Activated CD4-positive, alpha-beta T cell treated with anti-CD3 and anti-CD28 coated beads, Interleukin-2, amount 10 ng/mL, durations not matched to agents 24 days and 14 days (primary cell): ENCODE data around the gene RNU5D-1. TPM values are rescaled to one million over a fixed set of nuclear protein-coding genes. Genes with fewer than 3 reads are reported as not detected.
"Not testable (repeated sequence)": the region's sequence is repeated elsewhere in the genome, so short reads cannot be mapped to it uniquely, and the experiment has no call there.

ENCODE experiments used
- DNase-seq: peaks from one replicate; pipeline ENCODE4 v3.0.0; 2022
- H3K27ac Mint-ChIP-seq: one replicate; pipeline ENCODE4 v1.8.0; 2022; ENCODE audit warnings: mild to moderate bottlenecking, mixed read lengths
- H3K27me3 Mint-ChIP-seq: one replicate; pipeline ENCODE4 v1.8.0; 2022; ENCODE audit warnings: mixed read lengths
- H3K36me3 Mint-ChIP-seq: one replicate; pipeline ENCODE4 v1.8.0; 2022; ENCODE audit warnings: low read depth, mild to moderate bottlenecking, mixed read lengths
- H3K4me1 Mint-ChIP-seq: one replicate; pipeline ENCODE4 v1.8.0; 2021; ENCODE audit warnings: mixed read lengths
- H3K4me3 Mint-ChIP-seq: one replicate; pipeline ENCODE4 v1.8.0; 2022; ENCODE audit warnings: mild to moderate bottlenecking, moderate library complexity, mixed read lengths
- H3K9me3 Mint-ChIP-seq: one replicate; pipeline ENCODE4 v1.8.0; 2021; ENCODE audit warnings: mixed read lengths
- intact Hi-C: fragments of 100-400 bp; cut with micrococcal nuclease; formaldehyde crosslinking; loops from one replicate; pipeline ENCODE4 v1.15.1; 2023
- total RNA-seq: library from RNA; stranded (reverse); gene quantifications from 2 replicates; pipeline ENCODE4 v1.2.3, GENCODE V29; 2022

RNU5D-1 gene
- total RNA-seq, 1 donor from 2014 or later: not detected

DNA sequence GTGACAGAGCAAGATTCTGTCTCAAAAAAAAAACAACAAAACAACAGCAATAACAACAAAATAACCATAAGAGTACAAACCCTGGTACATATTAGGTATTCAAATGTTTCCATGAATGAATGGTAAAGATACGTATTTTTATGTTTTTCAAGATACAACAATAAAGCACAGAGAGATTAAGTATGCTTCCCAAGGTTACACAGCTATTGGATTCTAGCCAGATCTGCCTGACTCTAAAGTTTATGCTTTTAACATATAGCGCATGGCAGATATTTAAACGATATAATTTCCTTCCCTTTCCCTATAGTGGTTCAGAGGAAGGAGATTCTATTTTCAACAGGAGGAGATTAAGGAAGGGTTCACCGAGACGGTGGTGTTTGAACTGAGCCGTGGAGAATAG is 25.5 kb downstream of the RNU5D-1 start:
- H3K4me1 Mint-ChIP-seq: peaks cover 13% of the 10 kb centered on the region
- no peaks in the 10 kb centered on the region for H3K27me3 Mint-ChIP-seq
- H3K36me3 Mint-ChIP-seq: no peaks in the 10 kb centered on the region
- H3K4me3 Mint-ChIP-seq: no peak overlapping the region
- intact Hi-C loops: no loop called here
- no peak for DNase-seq
- H3K9me3 Mint-ChIP-seq: no peaks in the 10 kb centered on the region
- no peak overlapping the region for H3K27ac Mint-ChIP-seq

DNA sequence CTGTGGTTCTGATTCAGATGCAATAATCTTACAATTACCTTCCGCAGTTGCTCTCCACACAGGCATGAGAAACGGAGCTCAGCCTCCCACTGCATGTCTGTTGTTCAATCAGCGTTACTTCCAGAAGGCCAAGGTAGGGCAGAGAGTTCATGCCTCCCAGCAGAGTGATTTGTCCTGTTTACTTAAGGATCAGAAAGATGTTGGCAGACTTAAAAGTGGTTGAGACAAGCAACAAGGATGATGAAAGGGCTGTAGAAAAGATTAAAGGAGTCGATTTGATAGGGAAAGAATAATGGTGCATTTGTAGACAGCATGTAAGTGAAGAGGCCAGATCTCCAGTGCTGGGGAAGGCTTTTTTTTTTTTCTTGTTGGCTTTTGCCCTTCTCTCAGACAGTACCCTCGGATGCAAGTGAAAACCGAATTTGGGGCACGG is 29.8 kb downstream of the RNU5D-1 start:
- H3K9me3 Mint-ChIP-seq: no peaks in the 10 kb centered on the region
- intact Hi-C loops: no loop called here
- H3K4me3 Mint-ChIP-seq: no peak overlapping the region
- H3K27me3 Mint-ChIP-seq: no peaks in the 10 kb centered on the region
- H3K36me3 Mint-ChIP-seq: no peaks in the 10 kb centered on the region
- H3K4me1 Mint-ChIP-seq: peaks cover 10% of the 10 kb centered on the region
- no peak for DNase-seq
- H3K27ac Mint-ChIP-seq: no peak overlapping the region

GRCh38 chr1:44700573-44700972 is 30.4 kb downstream of the RNU5D-1 start:
- Mint-ChIP-seq H3K36me3 (no peaks in the 10 kb centered on the region), H3K4me3 (no peak overlapping the region), H3K9me3 (no peaks in the 10 kb centered on the region), H3K4me1 (peaks cover 10% of the 10 kb centered on the region), H3K27me3 (no peaks in the 10 kb centered on the region), H3K27ac (no peak overlapping the region)
- no peak for DNase-seq
- intact Hi-C loops: no loop called here

DNA sequence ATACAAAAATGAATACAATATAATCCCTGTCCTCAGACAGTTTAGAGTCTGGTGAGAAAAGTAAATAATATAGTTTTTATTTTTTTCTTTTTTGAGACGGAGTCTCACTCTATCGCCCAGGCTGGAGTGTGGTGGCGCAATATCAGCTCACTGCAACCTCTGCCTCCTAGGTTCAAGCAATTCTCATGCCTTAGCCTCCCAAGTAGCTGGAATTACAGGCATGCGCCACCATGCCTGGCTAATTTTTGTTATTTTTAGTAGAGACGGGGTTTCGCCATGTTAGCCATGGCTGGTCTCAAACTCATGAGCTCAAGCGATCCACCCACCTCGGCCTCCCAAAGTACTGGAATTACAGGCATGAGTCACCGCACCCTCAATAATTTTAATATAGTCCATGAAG is 31.6 kb downstream of the RNU5D-1 start:
- DNase-seq, H3K4me3 Mint-ChIP-seq, H3K27me3 Mint-ChIP-seq, H3K4me1 Mint-ChIP-seq, intact Hi-C loops, H3K9me3 Mint-ChIP-seq, H3K36me3 Mint-ChIP-seq, H3K27ac Mint-ChIP-seq: not testable (repeated sequence)

GRCh38 chr1:44698138-44698537 is 32.8 kb downstream of the RNU5D-1 start:
- intact Hi-C loops: no loop called here
- Mint-ChIP-seq H3K9me3 (no peaks in the 10 kb centered on the region), H3K4me1 (peaks cover 15% of the 10 kb centered on the region), H3K36me3 (no peaks in the 10 kb centered on the region), H3K4me3 (no peak overlapping the region), H3K27me3 (no peaks in the 10 kb centered on the region), H3K27ac (no peak overlapping the region)
- no peak for DNase-seq

DNA sequence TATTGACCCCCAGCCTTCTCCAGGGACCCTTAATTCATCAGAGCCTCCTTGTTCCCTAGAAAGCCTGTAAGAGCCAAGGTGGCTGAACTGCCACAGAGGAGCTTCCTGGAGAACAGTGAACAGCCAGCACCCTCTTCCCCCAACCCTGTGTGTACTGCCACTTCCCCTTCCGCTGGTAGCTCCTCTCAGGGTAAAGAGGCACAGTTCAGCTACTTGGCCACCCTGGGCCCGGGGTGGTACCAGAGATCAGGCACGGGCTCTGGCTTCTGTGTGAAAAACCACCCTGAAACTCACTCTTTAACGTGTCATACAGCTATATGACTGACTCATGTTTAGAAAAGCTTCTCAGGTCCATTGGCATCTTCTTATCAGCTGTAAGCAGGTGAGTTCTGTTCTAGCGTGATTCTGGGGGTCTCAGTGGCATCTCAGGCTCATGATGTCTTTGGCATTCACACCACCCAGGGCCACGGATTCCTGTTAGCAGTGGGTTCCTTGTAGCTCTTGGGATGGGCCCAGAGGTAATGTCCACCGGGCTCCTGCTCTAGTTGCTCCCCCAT is 34.1 kb downstream of the RNU5D-1 start:
- peak; percentile 76 for DNase-seq
- peaks cover 16% of the 10 kb centered on the region for H3K4me1 Mint-ChIP-seq
- H3K4me3 Mint-ChIP-seq: peak overlapping the region; percentile 39
- peak overlapping the region; percentile 76 for H3K27ac Mint-ChIP-seq
- H3K27me3 Mint-ChIP-seq: no peaks in the 10 kb centered on the region
- H3K9me3 Mint-ChIP-seq: no peaks in the 10 kb centered on the region
- intact Hi-C loops: no loop called here
- no peaks in the 10 kb centered on the region for H3K36me3 Mint-ChIP-seq

DNA sequence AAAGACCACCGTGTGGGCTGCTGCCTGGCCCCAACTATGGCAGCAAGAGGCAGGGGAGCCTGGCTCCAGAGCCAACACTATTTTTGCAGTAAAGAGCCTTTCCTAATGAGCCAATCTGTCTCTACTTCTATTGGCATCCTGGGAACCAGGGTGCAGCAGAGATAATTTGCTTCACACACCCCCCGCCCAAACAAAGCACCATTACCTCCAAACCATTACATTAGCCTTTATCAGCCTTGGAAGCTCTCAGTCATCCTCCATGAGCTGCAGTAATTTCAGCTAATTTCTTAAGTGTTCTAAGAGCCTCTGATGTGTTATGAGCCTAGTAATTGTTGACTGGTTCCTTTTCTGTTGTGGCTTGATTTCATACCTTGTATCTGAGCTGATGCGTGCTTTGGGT is 34.9 kb downstream of the RNU5D-1 start:
- Mint-ChIP-seq H3K36me3 (no peaks in the 10 kb centered on the region), H3K9me3 (no peaks in the 10 kb centered on the region), H3K4me3 (no peak overlapping the region), H3K27me3 (peaks cover 3% of the 10 kb centered on the region), H3K27ac (peak overlapping the region; percentile 76), H3K4me1 (peaks cover 20% of the 10 kb centered on the region)
- intact Hi-C loops: no loop called here
- DNase-seq: no peak

GRCh38 chr1:44695671-44696070 is 35.3 kb downstream of the RNU5D-1 start:
- intact Hi-C loops: no loop called here
- Mint-ChIP-seq H3K4me3 (no peak overlapping the region), H3K27ac (no peak overlapping the region), H3K36me3 (no peaks in the 10 kb centered on the region), H3K9me3 (no peaks in the 10 kb centered on the region), H3K27me3 (peaks cover 3% of the 10 kb centered on the region), H3K4me1 (peaks cover 20% of the 10 kb centered on the region)
- no peak for DNase-seq

DNA sequence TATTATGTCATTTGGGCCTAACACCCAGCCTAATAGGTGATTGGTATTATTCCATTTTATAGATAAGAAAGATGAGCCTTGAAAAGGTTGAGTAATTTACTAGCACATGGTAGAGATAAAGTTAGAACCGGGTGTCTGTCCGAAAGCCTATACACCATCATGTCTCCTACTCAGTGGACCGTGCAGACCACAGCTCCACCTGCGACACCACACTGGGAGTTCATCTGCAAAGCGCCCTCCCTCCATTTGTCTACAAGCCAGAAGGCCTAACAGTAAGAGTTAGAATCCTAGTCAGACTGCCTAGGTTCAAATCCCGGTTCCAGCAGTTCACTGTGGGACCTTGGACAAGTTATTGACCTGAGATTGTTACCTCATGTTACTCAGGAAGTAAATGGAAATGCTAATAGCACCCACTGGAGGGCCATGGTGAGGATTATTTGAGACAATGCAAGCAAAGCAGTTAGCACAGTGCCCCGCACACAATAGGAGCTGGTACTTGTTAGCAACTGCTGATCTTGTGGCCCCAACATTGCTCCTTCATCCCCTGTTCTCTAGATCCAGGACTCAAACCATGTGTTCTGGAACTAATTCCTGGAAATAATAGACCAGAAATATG is 36.0 kb downstream of the RNU5D-1 start:
- Mint-ChIP-seq H3K27ac (no peak overlapping the region), H3K27me3 (peaks cover 5% of the 10 kb centered on the region), H3K36me3 (no peaks in the 10 kb centered on the region), H3K9me3 (no peaks in the 10 kb centered on the region), H3K4me3 (no peak overlapping the region), H3K4me1 (peaks cover 20% of the 10 kb centered on the region)
- DNase-seq: no peak
- intact Hi-C loops: no loop called here

DNA sequence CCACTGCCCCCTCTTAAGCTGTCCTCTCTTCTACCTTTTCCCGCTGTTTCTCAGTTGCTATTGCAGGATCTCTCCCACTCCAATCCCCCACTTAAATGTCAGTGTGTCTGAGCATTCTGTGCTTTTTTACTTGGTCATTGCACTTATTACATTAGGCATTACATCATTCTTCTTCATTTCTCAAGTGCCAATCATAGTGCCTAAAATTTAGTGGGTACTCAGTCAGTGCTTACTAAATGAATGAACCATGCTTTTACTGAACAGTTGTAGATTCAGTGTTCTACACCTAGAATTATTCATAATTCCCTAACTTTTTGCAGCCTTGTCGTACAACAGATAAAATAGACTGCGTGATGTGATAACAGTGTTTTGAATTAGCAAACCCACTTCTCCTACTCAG is 37.1 kb downstream of the RNU5D-1 start:
- Mint-ChIP-seq H3K4me1 (peaks cover 20% of the 10 kb centered on the region), H3K27me3 (peaks cover 5% of the 10 kb centered on the region), H3K36me3 (no peaks in the 10 kb centered on the region), H3K4me3 (no peak overlapping the region), H3K27ac (no peak overlapping the region), H3K9me3 (no peaks in the 10 kb centered on the region)
- intact Hi-C loops: no loop called here
- DNase-seq: no peak

- no peak for DNase-seq
- Mint-ChIP-seq H3K4me3 (no peak overlapping the region), H3K36me3 (no peaks in the 10 kb centered on the region), H3K27ac (peak overlapping the region; percentile 52), H3K4me1 (peaks cover 20% of the 10 kb centered on the region), H3K27me3 (peaks cover 5% of the 10 kb centered on the region), H3K9me3 (no peaks in the 10 kb centered on the region)
- intact Hi-C loops: no loop called here
These were observed 37.8 kb downstream of the RNU5D-1 start for GRCh38 chr1:44693159-44693558.

DNA sequence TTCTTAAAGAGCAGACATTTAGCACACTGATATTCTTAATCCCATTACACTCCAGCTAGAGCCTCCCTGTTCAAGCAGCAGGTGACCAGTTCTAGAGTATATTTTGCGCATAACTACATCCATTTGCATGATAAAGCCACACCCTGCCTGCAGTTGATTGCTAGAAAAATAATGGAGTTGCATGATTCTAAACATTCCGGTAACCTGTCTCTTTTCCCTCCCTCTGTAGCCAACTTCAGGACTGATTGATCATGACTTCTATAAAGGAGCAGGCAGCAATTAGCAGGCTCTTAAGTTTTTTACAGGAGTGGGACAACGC is 41.6 kb downstream of the RNU5D-1 start:
- H3K4me1 Mint-ChIP-seq: peaks cover 15% of the 10 kb centered on the region
- no peak overlapping the region for H3K27ac Mint-ChIP-seq
- no peak overlapping the region for H3K4me3 Mint-ChIP-seq
- DNase-seq: no peak
- H3K9me3 Mint-ChIP-seq: no peaks in the 10 kb centered on the region
- H3K36me3 Mint-ChIP-seq: no peaks in the 10 kb centered on the region
- H3K27me3 Mint-ChIP-seq: peaks cover 5% of the 10 kb centered on the region
- intact Hi-C loops: no loop called here

GRCh38 chr1:44688760-44689446 is 42.1 kb downstream of the RNU5D-1 start:
- Mint-ChIP-seq H3K36me3 (no peaks in the 10 kb centered on the region), H3K27ac (no peak overlapping the region), H3K4me3 (no peak overlapping the region), H3K9me3 (no peaks in the 10 kb centered on the region), H3K4me1 (peaks cover 17% of the 10 kb centered on the region), H3K27me3 (peaks cover 5% of the 10 kb centered on the region)
- DNase-seq: no peak
- intact Hi-C loops: no loop called here

DNA sequence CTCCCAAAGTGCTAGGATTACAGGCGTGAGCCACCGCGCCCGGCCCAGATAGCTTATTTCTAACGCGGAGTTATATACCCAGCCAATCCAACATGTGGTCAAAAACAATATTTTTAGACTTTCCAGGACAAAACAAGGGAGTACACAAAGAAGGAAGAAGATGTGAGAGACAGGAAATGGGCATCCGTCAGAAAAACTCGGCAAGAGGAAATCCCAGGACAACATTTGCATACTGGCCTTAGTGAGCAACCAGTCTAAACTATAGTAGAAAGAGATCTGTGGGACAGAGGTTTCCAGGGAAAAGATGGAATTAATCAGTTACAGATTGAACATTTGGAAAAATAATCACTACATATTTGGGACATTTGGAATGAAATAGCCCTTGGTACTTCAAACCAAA is 45.1 kb downstream of the RNU5D-1 start:
- DNase-seq: no peak
- peaks cover 8% of the 10 kb centered on the region for H3K4me1 Mint-ChIP-seq
- no peaks in the 10 kb centered on the region for H3K36me3 Mint-ChIP-seq
- no peak overlapping the region for H3K27ac Mint-ChIP-seq
- peaks cover 1% of the 10 kb centered on the region for H3K27me3 Mint-ChIP-seq
- no peak overlapping the region for H3K4me3 Mint-ChIP-seq
- no peaks in the 10 kb centered on the region for H3K9me3 Mint-ChIP-seq
- intact Hi-C loops: no loop called here

- Mint-ChIP-seq H3K4me3 (no peak overlapping the region), H3K36me3 (peaks cover 2% of the 10 kb centered on the region), H3K4me1 (peaks cover 8% of the 10 kb centered on the region), H3K27me3 (peaks cover under 1% of the 10 kb centered on the region), H3K27ac (no peak overlapping the region), H3K9me3 (no peaks in the 10 kb centered on the region)
- DNase-seq: no peak
- intact Hi-C loops: no loop called here
These were observed 45.8 kb downstream of the RNU5D-1 start for GRCh38 chr1:44685218-44685617.
